ENCODE data around the gene SRF.
"Not testable (repeated sequence)": the region's sequence is repeated elsewhere in the genome, so short reads cannot be mapped to it uniquely, and the experiment has no call there.

SRF gene

GRCh38 chr6:43129434-43130194, 41.5 kb upstream of the SRF start:
- H3K4me2 ChIP-seq (ENCODE audit: low read length) = no peak overlapping the region
- H3K36me3 ChIP-seq (ENCODE audit: control insufficient read depth, insufficient read depth, low read length) = no peaks in the 10 kb centered on the region
- TF ChIP-seq, protein P1, sequence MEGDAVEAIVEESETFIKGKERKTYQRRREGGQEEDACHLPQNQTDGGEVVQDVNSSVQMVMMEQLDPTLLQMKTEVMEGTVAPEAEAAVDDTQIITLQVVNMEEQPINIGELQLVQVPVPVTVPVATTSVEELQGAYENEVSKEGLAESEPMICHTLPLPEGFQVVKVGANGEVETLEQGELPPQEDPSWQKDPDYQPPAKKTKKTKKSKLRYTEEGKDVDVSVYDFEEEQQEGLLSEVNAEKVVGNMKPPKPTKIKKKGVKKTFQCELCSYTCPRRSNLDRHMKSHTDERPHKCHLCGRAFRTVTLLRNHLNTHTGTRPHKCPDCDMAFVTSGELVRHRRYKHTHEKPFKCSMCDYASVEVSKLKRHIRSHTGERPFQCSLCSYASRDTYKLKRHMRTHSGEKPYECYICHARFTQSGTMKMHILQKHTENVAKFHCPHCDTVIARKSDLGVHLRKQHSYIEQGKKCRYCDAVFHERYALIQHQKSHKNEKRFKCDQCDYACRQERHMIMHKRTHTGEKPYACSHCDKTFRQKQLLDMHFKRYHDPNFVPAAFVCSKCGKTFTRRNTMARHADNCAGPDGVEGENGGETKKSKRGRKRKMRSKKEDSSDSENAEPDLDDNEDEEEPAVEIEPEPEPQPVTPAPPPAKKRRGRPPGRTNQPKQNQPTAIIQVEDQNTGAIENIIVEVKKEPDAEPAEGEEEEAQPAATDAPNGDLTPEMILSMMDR (IDR thresholded peaks at IDR 0.05) = peak; percentile 73
- peaks cover 3% of the 10 kb centered on the region for H3K4me1 ChIP-seq
- H3K4me3 ChIP-seq (ENCODE audit: low read depth, low read length) = no peak overlapping the region
- H3K9ac ChIP-seq = no peak overlapping the region
- no peak overlapping the region for H2AFZ ChIP-seq
- H3K27ac ChIP-seq = no peak overlapping the region
- peaks cover 5% of the 10 kb centered on the region for H3K79me2 ChIP-seq
- H3K9me3 ChIP-seq (ENCODE audit: control insufficient read depth, low read length) = no peaks in the 10 kb centered on the region
- H3K27me3 ChIP-seq (ENCODE audit: control insufficient read depth, insufficient read depth, low read length) = no peaks in the 10 kb centered on the region

- H3K4me1 ChIP-seq = peaks cover 3% of the 10 kb centered on the region
- H3K4me3 ChIP-seq (ENCODE audit: low read depth, low read length) = no peak overlapping the region
- no peak overlapping the region for H3K4me2 ChIP-seq (ENCODE audit: low read length)
- no peak overlapping the region for H3K27ac ChIP-seq
- no peaks in the 10 kb centered on the region for H3K9me3 ChIP-seq (ENCODE audit: control insufficient read depth, low read length)
- H2AFZ ChIP-seq = no peak overlapping the region
- TF ChIP-seq, protein P1 (IDR thresholded peaks at IDR 0.05) = no peak
- no peak overlapping the region for H3K9ac ChIP-seq
- H3K27me3 ChIP-seq (ENCODE audit: control insufficient read depth, insufficient read depth, low read length) = no peaks in the 10 kb centered on the region
- H3K36me3 ChIP-seq (ENCODE audit: control insufficient read depth, insufficient read depth, low read length) = no peaks in the 10 kb centered on the region
- H3K79me2 ChIP-seq = peaks cover 5% of the 10 kb centered on the region
Measured at GRCh38 chr6:43130429-43130828, 40.6 kb upstream of the SRF start.

DNA sequence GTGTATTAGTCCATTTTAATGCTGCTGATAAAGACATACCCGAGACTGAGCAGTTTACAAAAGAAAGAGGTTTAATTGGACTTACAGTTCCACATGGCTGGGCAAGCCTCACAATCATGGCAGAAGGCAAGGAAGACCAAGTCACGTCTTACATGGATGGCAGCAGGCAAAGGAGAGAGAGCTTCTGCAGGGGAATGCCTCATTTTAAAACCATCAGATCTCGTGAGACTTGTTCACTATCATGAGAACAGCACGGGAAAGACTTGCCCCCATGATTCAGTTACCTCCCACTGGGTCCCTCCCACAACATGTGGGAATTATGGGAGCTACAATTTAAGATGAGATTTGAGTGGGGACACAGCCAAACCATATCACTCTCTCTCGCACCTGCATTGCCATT, 39.7 kb upstream of the SRF start:
- H3K4me3 ChIP-seq (ENCODE audit: low read depth, low read length); H3K4me1 ChIP-seq; H2AFZ ChIP-seq; H3K27ac ChIP-seq; H3K27me3 ChIP-seq (ENCODE audit: control insufficient read depth, insufficient read depth, low read length); H3K36me3 ChIP-seq (ENCODE audit: control insufficient read depth, insufficient read depth, low read length); H3K4me2 ChIP-seq (ENCODE audit: low read length); H3K9ac ChIP-seq; H3K79me2 ChIP-seq; H3K9me3 ChIP-seq (ENCODE audit: control insufficient read depth, low read length): not testable (repeated sequence)

DNA sequence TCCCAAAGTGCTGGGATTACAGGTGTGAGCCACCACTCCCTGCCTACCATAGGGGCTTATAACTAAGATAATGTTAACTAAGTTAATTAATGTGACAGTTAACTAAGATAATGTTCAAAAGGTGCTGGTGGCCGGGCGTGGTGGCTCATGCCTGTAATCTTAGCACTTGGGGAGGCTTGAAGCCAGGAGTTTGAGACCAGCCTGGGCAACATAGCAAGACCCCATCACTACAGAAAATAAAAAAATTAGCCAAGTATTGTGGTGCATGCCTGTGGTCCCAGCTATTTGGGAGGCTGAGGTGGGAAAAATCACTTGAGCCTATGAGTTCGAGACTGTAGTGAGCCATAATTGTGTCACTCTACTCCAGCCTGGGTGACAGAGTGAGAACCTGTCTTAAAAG, 32.8 kb upstream of the SRF start:
- Histone ChIP-seq H3K4me1 (peaks cover 1% of the 10 kb centered on the region), H3K9me3 (ENCODE audit: control insufficient read depth, low read length) (no peaks in the 10 kb centered on the region), H3K4me2 (ENCODE audit: low read length) (no peak overlapping the region), H3K27ac (no peak overlapping the region), H3K79me2 (no peaks in the 10 kb centered on the region), H3K9ac (no peak overlapping the region), H3K27me3 (ENCODE audit: control insufficient read depth, insufficient read depth, low read length) (no peaks in the 10 kb centered on the region), H3K36me3 (ENCODE audit: control insufficient read depth, insufficient read depth, low read length) (no peaks in the 10 kb centered on the region), H3K4me3 (ENCODE audit: low read depth, low read length) (no peak overlapping the region), H2AFZ (no peak overlapping the region)
- TF ChIP-seq, protein P1 (IDR thresholded peaks at IDR 0.05) = no peak

DNA sequence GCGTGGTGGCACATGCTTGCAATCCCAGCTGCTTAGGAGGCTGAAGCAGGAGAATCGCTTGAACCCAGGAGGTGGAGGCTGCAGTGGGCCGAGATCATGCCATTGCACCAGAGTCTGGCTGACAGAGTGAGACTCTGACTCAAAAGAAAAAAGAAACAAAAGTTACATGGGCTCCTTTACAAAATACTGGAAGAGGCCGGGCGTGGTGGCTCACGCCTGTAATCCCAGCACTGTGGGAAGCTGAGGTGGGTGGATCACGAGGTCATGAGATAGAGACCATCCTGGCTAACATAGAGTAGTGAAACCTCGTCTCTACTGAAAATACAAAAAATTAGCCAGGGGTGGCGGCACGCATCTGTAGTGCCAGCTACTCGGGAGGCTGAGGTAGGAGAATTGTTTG, 31.1 kb upstream of the SRF start:
- H3K36me3 ChIP-seq (ENCODE audit: control insufficient read depth, insufficient read depth, low read length) = not testable (repeated sequence)

DNA sequence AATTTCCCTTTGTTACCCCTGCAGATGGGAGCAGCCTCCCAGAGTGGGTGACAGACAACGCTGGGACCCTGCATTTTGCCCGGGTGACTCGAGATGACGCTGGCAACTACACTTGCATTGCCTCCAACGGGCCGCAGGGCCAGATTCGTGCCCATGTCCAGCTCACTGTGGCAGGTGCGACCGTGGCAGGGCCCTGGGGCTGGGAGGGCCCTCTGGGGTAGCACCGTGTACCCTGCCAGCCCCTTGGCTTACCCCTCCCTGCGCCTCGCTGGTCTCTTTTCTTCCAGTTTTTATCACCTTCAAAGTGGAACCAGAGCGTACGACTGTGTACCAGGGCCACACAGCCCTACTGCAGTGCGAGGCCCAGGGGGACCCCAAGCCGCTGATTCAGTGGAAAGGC, 29.4 kb upstream of the SRF start:
- H3K4me2 ChIP-seq (ENCODE audit: low read length) = no peak overlapping the region
- H3K79me2 ChIP-seq = no peaks in the 10 kb centered on the region
- TF ChIP-seq, protein P1 (IDR thresholded peaks at IDR 0.05) = no peak
- H3K4me3 ChIP-seq (ENCODE audit: low read depth, low read length) = no peak overlapping the region
- H3K9me3 ChIP-seq (ENCODE audit: control insufficient read depth, low read length) = no peaks in the 10 kb centered on the region
- no peak overlapping the region for H3K27ac ChIP-seq
- no peaks in the 10 kb centered on the region for H3K36me3 ChIP-seq (ENCODE audit: control insufficient read depth, insufficient read depth, low read length)
- H3K4me1 ChIP-seq = peaks cover 3% of the 10 kb centered on the region
- no peaks in the 10 kb centered on the region for H3K27me3 ChIP-seq (ENCODE audit: control insufficient read depth, insufficient read depth, low read length)
- H3K9ac ChIP-seq = no peak overlapping the region
- no peak overlapping the region for H2AFZ ChIP-seq

More for the DNA sequence above, 31.1 kb upstream of the SRF start:
- H3K79me2 ChIP-seq; H2AFZ ChIP-seq; H3K4me3 ChIP-seq (ENCODE audit: low read depth, low read length); H3K4me1 ChIP-seq; H3K9me3 ChIP-seq (ENCODE audit: control insufficient read depth, low read length); H3K27me3 ChIP-seq (ENCODE audit: control insufficient read depth, insufficient read depth, low read length); H3K4me2 ChIP-seq (ENCODE audit: low read length); H3K9ac ChIP-seq; H3K27ac ChIP-seq: not testable (repeated sequence)
